Vagina (tissue), 1 donor: ENCODE measurements around the gene PDAP1. TPM values are rescaled to one million over a fixed set of nuclear protein-coding genes. Genes with fewer than 3 reads are reported as not detected.

Experiments
- total RNA-seq: library from RNA; depleted of rRNA; stranded (reverse); fragments of >200 nt; gene quantifications from one replicate; pipeline ENCODE4 v1.2.3, GENCODE V29; 2016

The PDAP1 gene
- total RNA-seq, 1 donor from 2014 or later = 48.1 TPM

Other genes with a start within 250 kb of the PDAP1 start
- gene KPNA7, start 200.5 kb downstream of the PDAP1 start, total RNA-seq = not detected
- not detected for gene MYH16, start 135.8 kb downstream of the PDAP1 start, total RNA-seq
- 106 TPM for gene ARPC1A, start 82.7 kb downstream of the PDAP1 start, total RNA-seq
- gene ARPC1B, start 33.9 kb downstream of the PDAP1 start, total RNA-seq = 114 TPM
- 52.3 TPM for gene BUD31, start 372 bp upstream of the PDAP1 start, total RNA-seq
- 6.1 TPM for gene PTCD1, start 30.2 kb upstream of the PDAP1 start, total RNA-seq
- 23.8 TPM for gene CPSF4, start 30.3 kb upstream of the PDAP1 start, total RNA-seq
- 463 TPM for gene ATP5MF, start 57.6 kb upstream of the PDAP1 start, total RNA-seq
- 14.5 TPM for gene ZNF789, start 64.3 kb upstream of the PDAP1 start, total RNA-seq
- 36.1 TPM for gene ZNF394, start 91.7 kb upstream of the PDAP1 start, total RNA-seq
- gene ZKSCAN5, start 96.1 kb upstream of the PDAP1 start, total RNA-seq = 7.1 TPM
- gene FAM200A, start 143.5 kb upstream of the PDAP1 start, total RNA-seq = 3.4 TPM
- 144 TPM for gene ZNF655, start 150.0 kb upstream of the PDAP1 start, total RNA-seq
- gene TMEM225B, start 189.7 kb upstream of the PDAP1 start, total RNA-seq = 1.2 TPM
- 12.3 TPM for gene ZSCAN25, start 208.3 kb upstream of the PDAP1 start, total RNA-seq